Activated naive CD8-positive, alpha-beta T cell treated with anti-CD3 and anti-CD28 coated beads, Interleukin-2, amount 50 U/mL, for 16 hours (primary cell): ENCODE data around the gene FOXN1.

ENCODE experiments used
- DNase-seq: peaks from one replicate; pipeline ENCODE4 v3.0.0-alpha.2; 2020; ENCODE audit warnings: low read depth, low spot score

FOXN1 gene

DNA sequence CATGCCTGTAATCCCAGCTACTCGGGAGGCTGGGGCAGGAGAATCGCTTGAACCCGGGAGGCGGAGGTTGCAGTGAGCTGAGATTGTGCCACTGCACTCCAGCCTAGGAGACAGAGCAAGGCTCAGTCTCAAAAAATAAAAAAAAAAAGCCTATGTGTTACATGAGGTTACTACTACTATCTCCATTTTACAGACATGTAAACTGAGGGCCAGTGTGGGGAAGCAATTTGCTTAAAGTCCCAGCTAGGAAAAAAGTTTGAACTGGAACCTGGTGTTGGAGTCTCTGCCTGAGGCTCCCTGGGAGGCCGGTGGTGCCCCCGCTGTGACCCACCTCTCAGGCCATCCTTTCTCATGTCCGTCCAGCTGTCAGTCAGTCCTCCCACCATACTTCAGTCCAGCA, 28.2 kb upstream of the FOXN1 start:
- no peak for DNase-seq

DNA sequence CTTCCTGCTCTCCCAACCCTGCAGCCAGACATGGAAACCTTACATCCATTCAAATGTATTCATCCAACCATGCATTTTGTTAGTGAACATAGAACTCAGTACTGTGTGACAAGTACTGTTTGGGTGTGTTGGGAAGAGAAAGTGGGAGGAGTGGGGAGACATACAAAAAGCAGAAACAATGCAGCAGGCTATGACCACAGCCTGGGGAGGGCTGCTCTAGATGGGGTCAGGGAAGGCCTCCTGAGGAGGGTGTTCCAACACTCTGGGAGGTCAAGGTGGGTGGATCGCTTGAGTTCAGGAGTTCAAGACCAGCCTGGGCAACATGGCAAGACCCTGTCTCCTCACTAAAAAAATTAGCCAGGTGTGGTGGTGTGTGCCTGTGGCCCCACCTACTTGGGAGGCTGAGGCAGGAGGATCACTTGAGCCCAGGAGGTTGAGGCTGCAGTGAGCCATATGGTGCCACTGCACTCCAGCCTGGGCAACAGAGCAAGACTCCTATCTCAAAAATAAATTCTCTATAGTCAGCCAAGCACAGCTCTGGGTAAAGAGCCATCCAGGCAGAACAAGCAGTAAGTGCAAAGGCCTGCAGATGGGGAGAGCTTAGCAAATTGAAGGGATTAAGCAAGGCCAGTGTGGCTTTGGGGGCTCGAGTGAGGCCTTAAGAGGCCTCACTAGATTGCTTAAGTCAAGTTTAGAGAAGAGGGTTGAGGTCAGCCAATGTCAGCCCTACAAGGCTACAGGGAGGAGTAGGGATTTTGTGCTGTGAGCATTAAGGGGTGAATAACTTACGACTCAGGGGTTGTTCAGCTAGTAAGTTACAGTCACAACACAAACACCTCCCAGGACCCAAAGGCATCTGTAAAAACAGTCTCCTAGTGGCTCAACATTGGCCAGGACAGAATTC, 27.2 kb upstream of the FOXN1 start:
- no peak for DNase-seq

DNA sequence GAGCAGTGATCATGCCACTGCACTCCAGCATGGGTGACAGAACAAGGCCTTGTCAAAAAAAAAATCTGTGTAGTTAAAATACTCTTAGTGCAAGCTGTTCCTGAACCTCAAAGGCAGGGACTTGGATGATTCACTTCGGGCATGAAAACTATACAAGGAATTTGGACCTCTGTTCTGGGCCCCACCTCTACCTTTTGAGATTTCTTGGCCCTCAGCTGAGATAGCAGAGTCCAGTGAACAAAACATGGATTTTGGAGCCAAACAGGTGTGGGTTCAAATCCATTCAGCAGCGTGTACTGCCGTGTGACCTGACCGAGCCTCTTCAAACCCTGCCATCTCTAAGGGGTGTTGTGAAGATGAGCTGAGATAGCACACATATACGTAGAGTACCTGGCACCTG, 25.9 kb upstream of the FOXN1 start:
- DNase-seq, result no peak

DNA sequence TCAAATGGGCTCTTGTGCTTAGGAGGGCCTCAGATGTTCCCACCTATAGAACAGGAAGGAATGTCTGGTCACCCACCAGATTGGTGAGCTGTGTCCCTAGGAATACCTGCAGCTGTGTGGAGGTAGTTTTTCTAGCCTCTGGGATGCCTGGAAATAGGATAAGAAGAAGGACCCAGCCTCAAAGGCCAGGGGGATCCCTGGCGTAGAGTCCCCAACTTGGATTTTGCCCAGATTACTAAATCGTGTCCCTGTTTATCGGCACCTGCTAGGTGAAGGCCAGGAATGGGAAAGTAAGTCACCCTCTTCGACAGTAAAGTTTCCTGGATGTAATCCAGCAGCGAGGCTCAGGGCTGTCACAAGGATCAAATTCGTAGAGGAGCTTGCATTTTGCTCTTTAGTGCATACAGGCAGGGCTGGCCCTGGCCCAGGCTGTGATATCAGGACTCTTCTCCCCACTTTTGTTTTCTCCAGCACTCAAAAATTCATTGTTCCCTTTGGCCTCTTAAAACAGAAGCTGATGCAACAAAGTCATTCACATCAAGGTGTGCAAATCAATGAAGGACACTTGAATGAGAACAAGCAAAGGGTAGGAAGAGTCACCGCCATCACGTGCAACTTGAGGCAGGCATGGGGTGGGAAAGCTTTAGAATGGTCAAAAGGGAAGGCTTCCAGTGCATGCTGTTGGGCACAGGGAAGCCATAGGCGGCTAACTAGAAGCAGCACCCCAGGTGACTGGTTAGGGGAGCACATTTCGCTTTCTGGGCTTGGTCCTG, 25.2 kb upstream of the FOXN1 start:
- no peak for DNase-seq

DNA sequence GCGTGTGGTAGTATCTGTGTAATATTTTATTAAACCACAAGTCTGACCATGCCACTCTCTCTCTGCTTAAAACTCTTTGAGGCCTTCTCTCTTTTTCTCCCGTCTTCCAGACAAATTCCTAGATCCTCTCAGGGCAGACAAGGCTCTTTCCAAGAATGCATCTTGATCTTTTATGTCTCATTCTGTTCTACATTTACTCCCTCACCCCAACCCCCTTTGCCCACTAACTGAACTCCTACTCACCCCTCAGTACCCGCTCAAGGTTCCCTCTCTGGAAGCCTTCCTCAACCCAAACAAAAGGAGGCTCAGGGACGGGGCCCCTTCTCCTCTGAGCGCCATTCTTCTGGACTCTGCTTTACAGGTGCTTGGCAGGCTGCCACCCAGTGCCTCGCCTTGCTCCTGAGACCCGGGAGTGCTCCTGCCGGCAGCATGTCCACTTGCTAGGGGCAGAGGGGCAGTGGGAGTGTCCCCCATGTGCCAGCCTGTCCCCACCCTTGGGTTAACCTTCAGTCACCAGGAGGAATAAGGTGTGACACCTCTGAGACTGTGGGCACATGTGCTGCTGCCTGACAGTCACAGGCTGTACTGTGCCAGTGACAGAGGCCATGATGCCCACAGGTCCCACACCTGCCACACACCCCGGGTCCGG, 23.5 kb upstream of the FOXN1 start:
- no peak for DNase-seq

DNA sequence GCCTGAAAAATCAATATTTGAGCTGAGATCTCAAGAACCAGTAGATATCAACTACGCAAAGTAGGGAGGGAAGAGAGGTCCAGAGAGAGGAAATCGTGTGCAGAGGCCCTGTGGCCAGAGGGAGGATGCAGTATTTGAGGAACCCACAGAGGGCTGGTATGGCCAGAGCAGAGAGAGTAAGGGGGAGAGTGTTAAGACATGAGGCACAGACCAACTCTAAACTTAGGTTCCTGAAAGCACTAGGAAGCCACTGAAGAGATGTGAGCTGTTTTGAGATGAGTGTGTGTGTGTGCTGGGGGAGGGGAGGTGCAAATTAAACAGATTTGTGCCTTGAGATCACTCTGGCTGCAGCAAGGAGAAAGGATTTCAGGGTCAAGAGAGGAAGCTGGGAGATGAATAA, 21.9 kb upstream of the FOXN1 start:
- no peak for DNase-seq

DNA sequence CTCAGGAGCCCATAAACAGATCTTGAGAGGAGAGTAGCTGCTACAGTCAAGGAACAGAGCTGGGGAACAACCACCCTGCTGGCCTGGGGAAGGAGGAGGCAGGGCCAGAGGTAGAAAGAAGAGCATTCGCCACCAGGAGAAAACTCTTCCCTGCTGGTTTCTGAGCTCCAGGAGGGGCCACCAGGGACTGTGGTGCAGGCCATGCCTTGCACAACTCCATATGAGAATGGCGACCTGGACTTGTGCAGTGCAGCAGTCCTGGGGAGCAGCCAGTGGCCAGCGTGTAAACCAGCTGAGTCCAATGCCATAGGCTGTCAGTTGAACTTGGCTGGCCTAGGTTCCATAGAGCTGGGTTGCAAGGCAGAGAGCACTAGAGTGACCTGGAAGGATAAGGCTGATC, 21.1 kb upstream of the FOXN1 start:
- no peak for DNase-seq

DNA sequence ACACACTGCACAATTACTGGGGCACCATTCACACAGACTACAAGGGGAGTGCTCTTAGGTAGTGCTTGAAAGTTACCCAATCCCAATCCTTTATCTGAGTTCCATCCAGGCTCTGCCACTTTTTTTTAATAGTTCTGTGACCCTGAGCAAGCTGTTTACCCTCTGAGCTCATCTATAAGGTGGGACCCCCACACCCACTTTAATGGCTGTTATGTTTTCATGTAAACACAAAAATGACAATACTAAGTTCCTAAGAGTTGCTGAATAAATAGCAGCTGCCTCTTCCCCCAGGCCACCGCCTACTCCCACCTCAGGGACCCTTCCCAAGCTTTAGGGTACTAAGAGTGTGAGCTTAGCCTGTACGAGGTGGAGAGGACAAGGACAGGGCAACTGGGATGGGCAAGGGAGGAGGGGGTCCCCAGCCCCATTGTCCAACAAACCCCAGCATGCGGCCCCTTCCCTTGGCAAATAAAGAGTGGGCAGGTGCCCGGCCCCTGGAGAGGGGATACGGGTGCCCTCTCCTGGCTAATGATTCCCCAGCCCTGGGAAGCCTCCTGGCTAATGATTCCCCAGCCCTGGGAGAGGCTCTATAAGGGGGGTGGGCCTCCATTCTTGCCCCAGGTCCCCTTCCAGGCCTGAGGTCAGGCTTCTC, 18.1 kb upstream of the FOXN1 start:
- DNase-seq, result no peak

DNA sequence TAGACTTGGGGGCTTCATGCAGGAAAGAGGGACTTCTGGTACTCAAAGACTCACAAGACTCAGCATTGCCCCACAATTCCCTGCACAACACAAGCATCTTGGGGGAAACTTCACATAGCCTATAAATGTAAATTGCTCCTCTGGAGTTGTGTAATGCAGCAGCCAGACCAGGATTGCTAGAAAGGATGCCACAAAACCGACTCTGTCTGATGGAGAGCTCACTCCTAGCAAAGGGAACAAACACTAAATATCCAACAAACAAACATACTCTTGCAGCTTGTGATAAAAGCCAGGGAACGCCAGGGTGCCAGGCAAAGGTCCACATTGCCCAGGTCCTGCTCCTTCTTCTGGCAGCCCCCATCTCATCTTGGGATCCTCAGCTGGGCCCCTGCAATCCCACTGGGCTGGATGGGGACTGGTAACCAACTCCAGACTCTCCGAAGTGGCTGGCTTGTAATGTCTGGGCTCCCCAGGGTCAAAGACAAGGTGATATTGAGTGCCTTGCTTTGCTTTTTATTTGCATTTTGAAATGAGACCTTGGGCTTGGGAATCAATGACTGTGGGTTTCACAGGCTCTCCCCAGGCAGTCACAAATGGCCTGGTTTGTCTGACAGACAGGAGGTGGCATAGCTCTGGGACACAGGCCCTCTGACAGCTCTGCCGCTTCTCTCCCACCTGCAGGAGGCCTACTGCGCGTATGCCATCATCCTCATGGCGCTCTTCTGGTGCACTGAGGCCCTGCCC, 17.4 kb upstream of the FOXN1 start:
- no peak for DNase-seq

DNA sequence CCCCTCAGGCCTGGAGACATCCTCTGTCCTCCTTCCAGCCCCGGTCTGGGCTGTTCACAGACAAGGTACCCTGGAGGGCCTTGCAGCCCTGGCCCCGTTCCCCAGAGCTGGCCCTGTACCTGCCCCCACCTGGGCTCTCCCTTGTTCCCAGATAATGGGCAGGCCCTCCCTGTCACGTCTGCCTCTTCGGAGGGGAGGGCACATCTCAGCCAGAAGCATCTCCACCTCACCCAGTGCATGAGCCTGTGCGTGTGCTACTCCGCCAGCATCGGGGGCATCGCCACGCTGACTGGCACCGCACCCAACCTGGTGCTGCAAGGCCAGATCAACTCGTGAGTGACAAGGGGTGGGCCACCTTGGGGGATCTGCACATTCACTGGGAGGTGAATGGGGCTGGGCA, 14.9 kb upstream of the FOXN1 start:
- DNase-seq, result no peak

DNA sequence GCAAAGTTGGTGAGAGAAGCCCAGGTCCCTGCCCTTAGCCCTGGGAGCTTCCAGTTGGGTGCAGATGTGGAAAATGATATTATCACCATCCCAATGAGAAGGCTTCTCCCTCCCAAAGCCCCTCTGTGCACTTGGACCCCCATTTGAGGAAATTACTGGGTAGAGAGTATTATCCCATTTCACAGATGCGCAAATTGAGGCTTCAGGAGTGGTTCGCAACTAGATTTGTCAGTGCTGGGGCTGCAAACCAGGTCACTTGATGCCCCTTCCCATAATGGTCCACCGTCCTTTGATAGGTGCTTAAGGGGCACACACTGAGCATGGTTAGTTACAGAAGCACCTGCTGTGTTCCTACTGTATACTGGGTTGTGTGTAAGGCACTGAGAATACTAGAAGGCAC, 14.3 kb upstream of the FOXN1 start:
- DNase-seq, result no peak

DNA sequence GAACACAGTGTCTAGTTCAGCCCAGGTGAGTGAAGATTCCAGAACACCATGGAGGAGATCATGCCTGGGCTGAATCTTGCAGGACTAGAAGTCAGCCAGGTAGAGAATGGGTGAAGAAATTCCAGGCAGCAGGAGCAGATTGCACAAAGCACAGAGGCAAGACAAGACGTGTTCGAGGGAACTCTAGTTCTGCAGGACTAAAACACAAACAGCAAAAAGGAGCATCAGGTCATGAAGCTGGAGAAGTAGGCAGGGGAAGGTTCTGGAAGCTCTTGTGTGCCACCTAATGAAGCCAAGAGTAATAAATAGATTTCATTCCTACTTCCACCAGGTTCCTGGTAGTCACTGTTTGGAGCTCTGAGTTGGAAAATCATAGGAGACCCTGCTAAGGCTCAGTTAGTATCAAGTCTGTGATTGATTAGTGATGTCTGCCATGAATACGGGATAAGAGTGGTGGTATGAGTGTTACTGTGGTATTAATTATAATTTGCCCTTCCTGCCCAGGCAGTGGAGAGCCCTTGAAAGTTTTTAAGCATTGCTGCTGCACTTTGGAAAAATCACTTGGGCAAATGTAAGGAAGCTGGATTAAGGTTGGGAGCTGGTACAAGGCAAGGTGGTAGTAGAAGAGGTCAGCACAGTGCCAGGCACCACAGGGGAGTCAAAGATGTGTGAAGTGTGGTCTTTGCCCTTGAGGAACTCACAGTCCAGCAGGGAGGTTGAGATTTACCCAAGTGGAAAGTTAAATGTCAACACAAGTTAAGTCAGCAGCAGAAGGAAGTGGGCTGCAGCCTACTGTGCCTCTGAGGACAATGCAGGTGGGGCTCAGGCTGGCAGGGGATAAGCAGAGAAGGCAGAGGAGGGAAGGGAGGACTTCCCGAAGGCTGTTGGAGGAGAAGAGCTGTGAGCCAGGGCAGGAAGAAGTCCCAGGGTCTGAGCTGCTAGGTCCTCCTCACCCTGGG, 13.5 kb upstream of the FOXN1 start:
- DNase-seq, result no peak

DNA sequence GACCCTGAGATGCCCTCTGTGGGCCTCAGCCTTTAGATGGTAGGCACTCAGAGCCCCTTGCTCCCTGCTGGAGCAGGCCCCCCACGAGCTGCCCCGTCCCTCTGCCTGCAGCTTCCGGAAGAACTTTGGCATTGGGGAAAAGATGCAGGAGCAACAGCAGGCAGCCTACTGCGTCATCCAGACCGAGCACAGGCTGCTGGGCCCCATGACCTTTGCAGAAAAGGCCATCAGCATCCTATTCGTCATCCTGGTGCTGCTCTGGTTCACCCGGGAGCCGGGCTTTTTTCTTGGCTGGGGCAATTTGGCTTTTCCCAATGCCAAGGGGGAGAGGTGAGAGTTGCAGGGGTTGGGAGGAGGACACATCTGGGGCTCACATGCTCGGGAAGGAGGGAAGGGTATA, 12.7 kb upstream of the FOXN1 start:
- no peak for DNase-seq

DNA sequence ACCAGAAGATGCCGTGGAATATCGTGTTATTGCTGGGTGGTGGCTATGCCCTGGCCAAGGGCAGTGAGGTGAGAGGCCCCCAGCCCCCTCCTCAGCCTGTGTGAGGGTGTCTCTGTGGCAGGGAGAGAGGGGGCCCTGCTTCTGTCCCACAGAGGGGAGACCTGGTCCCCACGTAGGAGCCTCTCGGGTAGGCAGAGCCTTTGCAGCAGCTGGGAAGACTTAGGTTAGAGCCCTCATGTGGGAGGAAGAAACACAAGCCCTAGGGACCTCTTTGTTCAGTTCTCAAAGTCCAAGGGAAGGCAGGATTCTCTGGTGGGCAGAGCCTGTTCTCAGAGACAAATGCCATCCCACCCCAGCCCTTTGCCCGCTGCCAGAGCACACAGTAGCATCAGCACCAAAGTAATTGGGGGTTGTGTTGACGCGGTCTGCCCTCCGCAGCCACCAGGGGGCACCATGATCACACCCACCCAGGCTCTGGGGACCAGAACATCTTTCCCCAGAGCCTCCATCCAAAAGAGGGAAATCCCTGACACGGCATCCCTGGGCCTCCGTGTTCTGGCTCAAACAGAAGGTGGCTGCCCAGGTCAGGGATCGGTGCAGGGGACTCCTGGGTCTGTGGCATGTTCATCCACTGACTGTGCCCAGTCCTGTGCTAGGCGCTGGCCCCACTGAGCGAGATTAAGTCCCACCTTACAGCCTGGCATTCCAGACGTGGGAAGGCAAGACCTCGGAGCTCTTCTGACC, 11.5 kb upstream of the FOXN1 start:
- peak; percentile 60 for DNase-seq

DNA sequence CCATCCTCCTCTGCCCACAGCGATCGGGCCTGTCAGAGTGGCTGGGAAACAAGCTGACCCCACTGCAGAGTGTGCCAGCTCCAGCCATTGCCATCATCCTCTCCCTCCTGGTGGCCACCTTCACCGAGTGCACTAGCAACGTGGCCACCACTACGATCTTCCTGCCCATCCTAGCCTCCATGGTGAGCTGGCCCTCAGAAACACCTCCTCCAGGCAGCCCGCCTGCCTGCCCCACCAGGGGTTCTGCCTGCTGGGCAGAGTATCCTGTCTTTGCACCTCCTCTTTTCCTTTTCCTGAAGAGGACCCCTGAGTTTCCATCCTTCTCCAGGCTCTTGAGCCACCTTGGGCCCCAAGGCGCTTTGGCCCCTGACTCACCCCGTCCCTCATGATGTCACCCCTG, 10.5 kb upstream of the FOXN1 start:
- no peak for DNase-seq

DNA sequence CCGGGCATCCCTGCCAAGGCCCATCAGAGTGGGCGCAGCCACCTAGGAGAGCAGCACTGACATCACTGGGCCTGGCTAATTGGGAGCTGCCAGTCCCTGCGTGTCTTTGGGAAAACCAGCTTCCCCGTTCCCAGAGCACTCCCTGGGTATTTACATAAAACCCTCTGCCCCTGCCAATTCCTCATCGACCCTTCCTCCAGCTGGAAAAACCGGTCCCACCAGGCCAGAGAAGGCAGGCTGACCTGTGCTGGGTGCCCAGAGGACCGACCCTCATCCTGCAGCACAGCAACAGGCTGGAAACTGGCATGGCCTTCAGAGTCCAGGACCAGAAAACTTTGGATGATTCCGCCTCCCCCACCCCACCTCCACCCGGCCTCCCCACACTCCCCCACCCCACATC, 8.2 kb upstream of the FOXN1 start:
- DNase-seq, result no peak

DNA sequence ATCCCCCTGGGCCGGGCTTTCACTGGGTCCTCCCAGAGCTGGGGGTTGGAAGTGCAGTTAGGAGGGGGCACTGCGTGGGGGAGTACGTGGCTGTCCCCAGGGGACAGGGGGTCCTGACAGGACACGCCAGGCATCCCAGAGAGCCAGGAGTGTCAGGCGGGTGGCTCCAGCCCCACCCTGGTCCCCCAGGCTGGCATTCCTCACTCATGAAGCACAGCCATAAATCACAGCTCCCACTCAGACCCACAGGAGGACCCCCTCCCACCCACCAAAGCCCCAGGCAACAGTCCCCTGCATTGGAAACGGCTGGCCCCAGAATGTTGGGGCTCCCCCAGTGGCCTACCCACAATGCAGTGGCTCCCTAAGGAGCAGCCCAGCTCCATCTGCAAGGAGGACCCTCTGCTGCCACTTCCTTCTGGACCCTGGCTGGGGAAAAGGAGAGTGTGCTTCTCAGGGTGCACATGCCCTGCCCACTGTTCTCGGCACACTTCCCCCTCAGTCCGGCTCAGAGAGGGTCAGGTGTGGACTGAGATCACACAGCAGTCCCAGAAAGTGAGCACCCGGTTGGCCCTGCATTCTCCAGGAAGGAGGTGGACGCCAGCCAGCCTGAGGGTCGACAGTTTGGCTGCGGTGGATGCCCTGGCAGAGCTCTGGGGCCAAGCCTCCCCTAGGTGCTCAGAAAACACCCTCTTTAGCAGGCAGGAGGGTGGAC, 7.3 kb upstream of the FOXN1 start:
- no peak for DNase-seq

DNA sequence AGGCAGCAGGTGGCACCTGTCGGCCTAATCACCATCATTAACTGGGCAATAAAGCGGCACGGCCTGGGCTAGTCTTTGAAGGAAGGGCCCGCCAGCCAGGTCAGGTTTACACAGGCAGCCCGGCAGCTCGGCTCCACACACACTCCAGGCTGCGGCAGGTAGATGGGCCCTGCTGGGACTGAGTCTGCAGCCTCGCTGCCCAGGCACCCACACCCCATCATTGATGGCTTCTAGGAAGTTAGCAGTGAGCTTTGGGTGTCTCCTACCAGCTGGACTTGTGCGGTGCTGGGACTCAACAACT, 6.8 kb upstream of the FOXN1 start:
- no peak for DNase-seq
